ENCODE results near the gene KRT23. TPM values are rescaled to one million over a fixed set of nuclear protein-coding genes. Genes with fewer than 3 reads are reported as not detected.

The KRT23 gene
- total and polyA plus RNA-seq, 12 donors = 0.03 TPM; not detected in 11

DNA sequence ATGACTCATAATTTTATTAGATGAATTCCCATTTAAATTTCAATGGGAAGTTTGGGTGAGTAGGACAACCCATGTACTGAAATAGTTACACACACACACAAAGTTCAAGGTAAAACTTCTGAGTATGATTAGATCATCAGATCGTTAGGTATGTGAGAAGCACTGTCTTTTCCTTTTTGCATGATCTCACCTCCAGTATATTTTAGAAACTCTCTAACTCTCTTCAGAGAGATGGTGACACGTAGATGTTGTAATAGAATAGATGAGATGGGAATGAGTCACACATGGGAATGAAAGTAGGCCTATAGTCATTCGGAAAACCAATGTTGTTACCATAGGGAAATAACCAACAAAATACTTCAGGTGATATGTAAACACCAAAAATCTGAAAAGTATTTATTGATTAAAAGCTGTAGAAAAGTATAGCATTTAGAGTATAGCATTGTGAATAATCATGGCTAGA, 22.2 kb downstream of the KRT23 start:
- peaks cover 0 to 9% of the 10 kb centered on the region in 2 donors for H3K4me1 ChIP-seq (replicated peaks in 1 of 2)
- no peak for DNase-seq
- H3K4me3 ChIP-seq = no peak overlapping the region
- H3K9me3 ChIP-seq (replicated peaks in 1 of 3) = no peaks in the 10 kb centered on the region
- 33 to 39% (median 36%) methylated on average over 3 of the region's 3 CpGs for WGBS, 4 donors
- H3K36me3 ChIP-seq (replicated peaks in 1 of 2) = no peaks in the 10 kb centered on the region
- no peaks in the 10 kb centered on the region for H3K27me3 ChIP-seq
- H3K27ac ChIP-seq = no peak overlapping the region
- intact Hi-C loops (cut with DNase I) = no loop called here
- no peak for TF ChIP-seq POLR2A (IDR thresholded peaks at IDR 0.05)
- no peak for TF ChIP-seq CTCF (IDR thresholded peaks at IDR 0.05)

GRCh38 chr17:40914075-40914855, 23.2 kb downstream of the KRT23 start:
- Histone ChIP-seq H3K4me1 (replicated peaks in 1 of 2) (peaks cover 0 to 17% of the 10 kb centered on the region in 2 donors), H3K36me3 (replicated peaks in 1 of 2) (no peaks in the 10 kb centered on the region), H3K4me3 (no peak overlapping the region), H3K27me3 (no peaks in the 10 kb centered on the region), H3K27ac (no peak overlapping the region), H3K9me3 (replicated peaks in 1 of 3) (no peaks in the 10 kb centered on the region)
- intact Hi-C loops (cut with DNase I) = loop anchor here in 1 of 2 donors (5.0 kb wide), 2 partner anchors 408 to 633 kb away; no protein-coding TSS in a partner anchor
- 71 to 99% (median 82%) methylated on average over 3 of the region's 3 CpGs for WGBS, 4 donors
- TF ChIP-seq POLR2A (IDR thresholded peaks at IDR 0.05) (no peak), CTCF (IDR thresholded peaks at IDR 0.05) (no peak)
- no peak for DNase-seq

- H3K27me3 ChIP-seq = peaks cover 8% of the 10 kb centered on the region
- H3K9me3 ChIP-seq (replicated peaks in 1 of 3) = no peaks in the 10 kb centered on the region
- H3K4me3 ChIP-seq = no peak overlapping the region
- no peak for DNase-seq
- H3K27ac ChIP-seq = no peak overlapping the region
- WGBS, 4 donors = 85 to 92% (median 89%) methylated on average over 13 of the region's 13 CpGs
- intact Hi-C loops (cut with DNase I) = loop anchor here in 1 of 2 donors (5.0 kb wide), 2 partner anchors 410 to 635 kb away; no protein-coding TSS in a partner anchor
- peaks cover 0 to 17% of the 10 kb centered on the region in 2 donors for H3K4me1 ChIP-seq (replicated peaks in 1 of 2)
- H3K36me3 ChIP-seq (replicated peaks in 1 of 2) = no peaks in the 10 kb centered on the region
- no peak for TF ChIP-seq CTCF (IDR thresholded peaks at IDR 0.05)
- TF ChIP-seq POLR2A (IDR thresholded peaks at IDR 0.05) = no peak
Measured at GRCh38 chr17:40912486-40913210, 24.8 kb downstream of the KRT23 start.

GRCh38 chr17:40910441-40910841, 27.0 kb downstream of the KRT23 start:
- no peak for DNase-seq
- Histone ChIP-seq H3K4me3 (no peak overlapping the region), H3K27me3 (peaks cover 8% of the 10 kb centered on the region), H3K27ac (peak overlapping the region in 1 of 5 donors; percentile 5), H3K9me3 (replicated peaks in 1 of 3) (no peaks in the 10 kb centered on the region), H3K36me3 (replicated peaks in 1 of 2) (no peaks in the 10 kb centered on the region), H3K4me1 (replicated peaks in 1 of 2) (peaks cover 0 to 14% of the 10 kb centered on the region in 2 donors)
- TF ChIP-seq CTCF (IDR thresholded peaks at IDR 0.05) = no peak
- no peak for TF ChIP-seq POLR2A (IDR thresholded peaks at IDR 0.05)
- intact Hi-C loops (cut with DNase I) = loop anchor here in 1 of 2 donors (5.0 kb wide), 2 partner anchors 412 to 637 kb away; no protein-coding TSS in a partner anchor
- 28 to 47% (median 45%) methylated on average over 3 of the region's 3 CpGs for WGBS, 4 donors
